ENCODE measurements around the gene MLLT3. TPM values are rescaled to one million over a fixed set of nuclear protein-coding genes. Genes with fewer than 3 reads are reported as not detected.

MLLT3 gene
- total RNA-seq, 4 donors from 2014 or later = 10.8 to 17.5 (median 12.4) TPM

- no peaks in the 10 kb centered on the region for H3K36me3 ChIP-seq
- DNase-seq (ENCODE audit: low spot score in 2 of 2) = no peak
- 90% methylated on average over 2 of the region's 2 CpGs for WGBS
- H3K27ac ChIP-seq = no peak overlapping the region
- no peak for TF ChIP-seq POLR2A (IDR thresholded peaks at IDR 0.05)
- TF ChIP-seq CTCF (IDR thresholded peaks at IDR 0.05) = no peak
- TF ChIP-seq POLR2AphosphoS5 (IDR thresholded peaks at IDR 0.05) = no peak
- no peak for TF ChIP-seq EP300 (IDR thresholded peaks at IDR 0.05)
- H3K4me1 ChIP-seq = peaks cover 8% of the 10 kb centered on the region
- H3K27me3 ChIP-seq = no peaks in the 10 kb centered on the region
- no peak overlapping the region for H3K4me3 ChIP-seq
- no peaks in the 10 kb centered on the region for H3K9me3 ChIP-seq
Measured at GRCh38 chr9:20326516-20326915, 295.8 kb downstream of the MLLT3 start.

GRCh38 chr9:20325008-20325407 is 297.3 kb downstream of the MLLT3 start:
- Histone ChIP-seq H3K4me1 (peaks cover 18% of the 10 kb centered on the region), H3K27ac (no peak overlapping the region), H3K36me3 (no peaks in the 10 kb centered on the region), H3K27me3 (no peaks in the 10 kb centered on the region), H3K9me3 (no peaks in the 10 kb centered on the region), H3K4me3 (no peak overlapping the region)
- TF ChIP-seq CTCF (IDR thresholded peaks at IDR 0.05) (no peak), EP300 (IDR thresholded peaks at IDR 0.05) (no peak), POLR2AphosphoS5 (IDR thresholded peaks at IDR 0.05) (no peak), POLR2A (IDR thresholded peaks at IDR 0.05) (no peak)
- no peak for DNase-seq (ENCODE audit: low spot score in 2 of 2)
- WGBS = 93% methylated on average over 9 of the region's 9 CpGs

GRCh38 chr9:20322212-20322611 is 300.1 kb downstream of the MLLT3 start:
- 95% methylated on average over 4 of the region's 4 CpGs for WGBS
- Histone ChIP-seq H3K36me3 (no peaks in the 10 kb centered on the region), H3K9me3 (no peaks in the 10 kb centered on the region), H3K4me3 (no peak overlapping the region), H3K27ac (no peak overlapping the region), H3K27me3 (no peaks in the 10 kb centered on the region), H3K4me1 (peaks cover 25% of the 10 kb centered on the region)
- TF ChIP-seq POLR2A (IDR thresholded peaks at IDR 0.05) = no peak
- no peak for TF ChIP-seq CTCF (IDR thresholded peaks at IDR 0.05)
- TF ChIP-seq EP300 (IDR thresholded peaks at IDR 0.05) = no peak
- no peak for TF ChIP-seq POLR2AphosphoS5 (IDR thresholded peaks at IDR 0.05)
- no peak for DNase-seq (ENCODE audit: low spot score in 2 of 2)

- H3K27ac ChIP-seq = peak overlapping the region; percentile 69
- no peak for DNase-seq (ENCODE audit: low spot score in 2 of 2)
- TF ChIP-seq POLR2AphosphoS5 (IDR thresholded peaks at IDR 0.05) (no peak), POLR2A (IDR thresholded peaks at IDR 0.05) (no peak), CTCF (IDR thresholded peaks at IDR 0.05) (no peak), EP300 (IDR thresholded peaks at IDR 0.05) (no peak)
Measured at GRCh38 chr9:20321423-20322082, 300.7 kb downstream of the MLLT3 start.

GRCh38 chr9:20320921-20321320 is 301.4 kb downstream of the MLLT3 start:
- WGBS = 45% methylated on average over 2 of the region's 2 CpGs
- peak overlapping the region; percentile 74 for H3K27ac ChIP-seq
- no peaks in the 10 kb centered on the region for H3K27me3 ChIP-seq
- H3K9me3 ChIP-seq = no peaks in the 10 kb centered on the region
- H3K4me3 ChIP-seq = no peak overlapping the region
- TF ChIP-seq POLR2A (IDR thresholded peaks at IDR 0.05) (no peak), POLR2AphosphoS5 (IDR thresholded peaks at IDR 0.05) (no peak), EP300 (IDR thresholded peaks at IDR 0.05) (no peak), CTCF (IDR thresholded peaks at IDR 0.05) (no peak)
- H3K36me3 ChIP-seq = no peaks in the 10 kb centered on the region
- H3K4me1 ChIP-seq = peaks cover 25% of the 10 kb centered on the region
- DNase-seq (ENCODE audit: low spot score in 2 of 2) = no peak

More at GRCh38 chr9:20321423-20322082, 300.7 kb downstream of the MLLT3 start:
- Histone ChIP-seq H3K36me3 (no peaks in the 10 kb centered on the region), H3K4me1 (peaks cover 25% of the 10 kb centered on the region), H3K27me3 (no peaks in the 10 kb centered on the region), H3K4me3 (no peak overlapping the region), H3K9me3 (no peaks in the 10 kb centered on the region)
- 45% methylated on average over 6 of the region's 6 CpGs for WGBS

All from suprapubic skin (tissue), 4 donors.